Suppressor macrophage treated with lipopolysaccharide for 4 hours (primary cell): ENCODE results near the gene WTIP.
"Not testable (repeated sequence)": the region's sequence is repeated elsewhere in the genome, so short reads cannot be mapped to it uniquely, and the experiment has no call there.

ENCODE experiments used
- DNase-seq: peaks from one replicate; pipeline ENCODE4 v3.0.0-alpha.2; 2020

Gene WTIP

GRCh38 chr19:34480971-34481841, at the start of gene WTIP:
Gene WTIP, plus strand, starts transcription at chr19:34481758. Its CDS starts 217 bp downstream, at chr19:34481975.
- no peak for DNase-seq

- DNase-seq, result no peak
Measured at GRCh38 chr19:34432797-34433196, 48.8 kb upstream of the WTIP start.

- DNase-seq, result no peak
Measured at GRCh38 chr19:34436716-34437115, 44.8 kb upstream of the WTIP start.

- no peak for DNase-seq
Measured at GRCh38 chr19:34448191-34448590, 33.4 kb upstream of the WTIP start.

GRCh38 chr19:34452723-34453122, 28.8 kb upstream of the WTIP start:
- no peak for DNase-seq

- DNase-seq, result no peak
Measured at GRCh38 chr19:34454091-34454490, 27.5 kb upstream of the WTIP start.

GRCh38 chr19:34454685-34455084, 26.9 kb upstream of the WTIP start:
- no peak for DNase-seq

- not testable (repeated sequence) for DNase-seq
Measured at GRCh38 chr19:34455783-34456480, 25.6 kb upstream of the WTIP start.

GRCh38 chr19:34457446-34457845, 24.1 kb upstream of the WTIP start:
- DNase-seq, result no peak

GRCh38 chr19:34458677-34459076, 22.9 kb upstream of the WTIP start:
- DNase-seq, result no peak

GRCh38 chr19:34459614-34460013, 21.9 kb upstream of the WTIP start:
- DNase-seq, result no peak

GRCh38 chr19:34461375-34462100, 20.0 kb upstream of the WTIP start:
- DNase-seq, result no peak

GRCh38 chr19:34464785-34465184, 16.8 kb upstream of the WTIP start:
- not testable (repeated sequence) for DNase-seq

- DNase-seq, result peak; percentile 33
Measured at GRCh38 chr19:34468409-34468808, 13.1 kb upstream of the WTIP start.

GRCh38 chr19:34469026-34469425, 12.5 kb upstream of the WTIP start:
- not testable (repeated sequence) for DNase-seq

GRCh38 chr19:34471906-34472700, 9.5 kb upstream of the WTIP start:
- DNase-seq, result no peak

- DNase-seq, result no peak
Measured at GRCh38 chr19:34474233-34474989, 7.1 kb upstream of the WTIP start.

- DNase-seq, result peak; percentile 87
Measured at GRCh38 chr19:34475026-34475974, 6.3 kb upstream of the WTIP start.

GRCh38 chr19:34475975-34476594, 5.5 kb upstream of the WTIP start:
- DNase-seq, result peak; percentile 20

- not testable (repeated sequence) for DNase-seq
Measured at GRCh38 chr19:34478496-34478895, 3.1 kb upstream of the WTIP start.
